HG03039 (cell line): ENCODE measurements around the gene ARID3A.

Experiments
- ATAC-seq: cut with Tn5 transposase; IDR thresholded peaks from one replicate; pipeline ENCODE4 v1.9.1; 2021; ENCODE audit warnings: mild to moderate bottlenecking, moderate library complexity; ENCODE audit not compliant: unreplicated experiment

ARID3A gene

GRCh38 chr19:929203-929890 is 3.5 kb downstream of the ARID3A start:
- no peak for ATAC-seq

GRCh38 chr19:929891-930258 is 4.0 kb downstream of the ARID3A start:
- no peak for ATAC-seq

GRCh38 chr19:931860-932647 is 6.2 kb downstream of the ARID3A start:
- ATAC-seq, result no peak

GRCh38 chr19:932648-933552 is 7.1 kb downstream of the ARID3A start:
- ATAC-seq, result no peak

- ATAC-seq, result no peak
Measured at GRCh38 chr19:933553-933882, 7.7 kb downstream of the ARID3A start.

GRCh38 chr19:934197-934840 is 8.5 kb downstream of the ARID3A start:
- no peak for ATAC-seq

- ATAC-seq, result no peak
Measured at GRCh38 chr19:934865-935479, 9.1 kb downstream of the ARID3A start.

GRCh38 chr19:936175-936546 is 10.3 kb downstream of the ARID3A start:
- ATAC-seq, result no peak

- ATAC-seq, result no peak
Measured at GRCh38 chr19:937259-937694, 11.4 kb downstream of the ARID3A start.

GRCh38 chr19:938233-938923 is 12.5 kb downstream of the ARID3A start:
- no peak for ATAC-seq

- no peak for ATAC-seq
Measured at GRCh38 chr19:939439-939838, 13.6 kb downstream of the ARID3A start.

- ATAC-seq, result no peak
Measured at GRCh38 chr19:939922-940321, 14.1 kb downstream of the ARID3A start.

- no peak for ATAC-seq
Measured at GRCh38 chr19:940591-941291, 14.9 kb downstream of the ARID3A start.

GRCh38 chr19:941292-942132 is 15.7 kb downstream of the ARID3A start:
- no peak for ATAC-seq

- ATAC-seq, result no peak
Measured at GRCh38 chr19:942133-942645, 16.4 kb downstream of the ARID3A start.

GRCh38 chr19:943551-944170 is 17.8 kb downstream of the ARID3A start:
- ATAC-seq, result no peak

GRCh38 chr19:944171-944567 is 18.3 kb downstream of the ARID3A start:
- ATAC-seq, result no peak

GRCh38 chr19:944663-945241 is 18.9 kb downstream of the ARID3A start:
- no peak for ATAC-seq
